Uterus (tissue), 4 donors: Measurements from ENCODE around the gene ACMSD. TPM values are rescaled to one million over a fixed set of nuclear protein-coding genes. Genes with fewer than 3 reads are reported as not detected.

Experiments
- DNase-seq, 2 donors: peaks; one replicate each; pipeline ENCODE4 v3.0.0-alpha.2; 2019 to 2020
- H3K27ac ChIP-seq, 2 donors: fragments of 200-600 bp; sonication (generic); 1 replicate in 1 of 2; 2 replicates in 1 of 2; pipeline ENCODE4 v1.5.1; 2016 to 2018
- H3K27me3 ChIP-seq, 2 donors: fragments of 200-600 bp; sonication (generic); one replicate each; pipeline ENCODE4 v1.5.1; 2018 to 2019; ENCODE audit warnings: control low read depth in 1 of 2
- H3K36me3 ChIP-seq, 2 donors: fragments of 200-600 bp; sonication (generic); one replicate each; pipeline ENCODE4 v1.5.1; 2019; ENCODE audit warnings: control low read depth in 1 of 2
- H3K4me1 ChIP-seq, 2 donors: fragments of 200-600 bp; sonication (generic); one replicate each; pipeline ENCODE4 v1.5.1; 2018 to 2019; ENCODE audit warnings: control low read depth in 1 of 2
- H3K4me3 ChIP-seq, 2 donors: fragments of 200-600 bp; sonication (generic); 1 replicate in 1 of 2; 2 replicates in 1 of 2; pipeline ENCODE4 v1.5.1; 2018 to 2019; ENCODE audit warnings: mild to moderate bottlenecking in 1 of 2
- H3K9me3 ChIP-seq, 2 donors: fragments of 200-600 bp; sonication (generic); one replicate each; pipeline ENCODE4 v1.5.1; 2019; ENCODE audit warnings: control low read depth in 1 of 2
- CTCF ChIP-seq, 4 experiments: fragments of 200-600 bp in 2 of 4; fragments of 450-650 bp in 2 of 4; sonication (generic) in 2 of 4; IDR thresholded peaks; one replicate each; pipeline ENCODE4 v1.5.1; 2016 to 2019; ENCODE audit warnings: antibody characterized with exemption in 4 of 4, mild to moderate bottlenecking in 2 of 4, moderate library complexity in 1 of 4
- POLR2A ChIP-seq, 2 donors: fragments of 450-650 bp; IDR thresholded peaks; one replicate each; pipeline ENCODE4 v1.6.1; 2016; ENCODE audit warnings: antibody characterized with exemption in 2 of 2, mild to moderate bottlenecking in 1 of 2, moderate library complexity in 1 of 2
- intact Hi-C: fragments of 100-400 bp; cut with DNase I; formaldehyde crosslinking; loops from one replicate; pipeline ENCODE4 v1.15.1; 2023; ENCODE audit warnings: low total_unique reads
- total RNA-seq, 4 donors: library from RNA; depleted of rRNA in 3 of 4; stranded (reverse); fragments of >200 nt in 3 of 4; gene quantifications; one replicate each; pipeline versions ENCODE4 v1.1.0 to v1.2.4, GENCODE V29; 2014 to 2023
- donor health status: DM: yes; HTN: yes; CAD: no.

Gene ACMSD
- total RNA-seq, 4 donors from 2014 or later = not detected

- TF ChIP-seq POLR2A (IDR thresholded peaks at IDR 0.05) (no peak), CTCF (IDR thresholded peaks at IDR 0.05) (no peak)
- no peak overlapping the region for H3K4me3 ChIP-seq
- no peaks in the 10 kb centered on the region for H3K4me1 ChIP-seq
- intact Hi-C loops = no loop called here
- no peak overlapping the region for H3K27ac ChIP-seq
- no peaks in the 10 kb centered on the region for H3K36me3 ChIP-seq
- no peaks in the 10 kb centered on the region for H3K9me3 ChIP-seq
- no peak for DNase-seq
- H3K27me3 ChIP-seq = no peaks in the 10 kb centered on the region
These were observed 1.4 kb upstream of the ACMSD start for GRCh38 chr2:134836986-134837385.

GRCh38 chr2:134839649-134840048, 1.2 kb downstream of the ACMSD start:
- no peaks in the 10 kb centered on the region for H3K27me3 ChIP-seq

GRCh38 chr2:134842930-134843490, 4.6 kb downstream of the ACMSD start:
- Histone ChIP-seq H3K36me3 (no peaks in the 10 kb centered on the region), H3K27me3 (no peaks in the 10 kb centered on the region), H3K27ac (no peak overlapping the region), H3K4me1 (no peaks in the 10 kb centered on the region), H3K9me3 (no peaks in the 10 kb centered on the region), H3K4me3 (no peak overlapping the region)
- no peak for TF ChIP-seq CTCF (IDR thresholded peaks at IDR 0.05)
- TF ChIP-seq POLR2A (IDR thresholded peaks at IDR 0.05) = no peak
- DNase-seq = no peak
- intact Hi-C loops = no loop called here

More at GRCh38 chr2:134839649-134840048, 1.2 kb downstream of the ACMSD start:
- no peak overlapping the region for H3K27ac ChIP-seq
- H3K9me3 ChIP-seq = no peaks in the 10 kb centered on the region
- H3K36me3 ChIP-seq = no peaks in the 10 kb centered on the region
- no peak for TF ChIP-seq CTCF (IDR thresholded peaks at IDR 0.05)
- TF ChIP-seq POLR2A (IDR thresholded peaks at IDR 0.05) = no peak
- H3K4me3 ChIP-seq = no peak overlapping the region
- intact Hi-C loops = no loop called here
- H3K4me1 ChIP-seq = no peaks in the 10 kb centered on the region
- DNase-seq = no peak

GRCh38 chr2:134843968-134844367, 5.6 kb downstream of the ACMSD start:
- no peaks in the 10 kb centered on the region for H3K4me1 ChIP-seq
- no peaks in the 10 kb centered on the region for H3K27me3 ChIP-seq
- TF ChIP-seq POLR2A (IDR thresholded peaks at IDR 0.05) = no peak
- TF ChIP-seq CTCF (IDR thresholded peaks at IDR 0.05) = no peak
- H3K36me3 ChIP-seq = no peaks in the 10 kb centered on the region
- no peak overlapping the region for H3K27ac ChIP-seq
- H3K4me3 ChIP-seq = no peak overlapping the region
- no peaks in the 10 kb centered on the region for H3K9me3 ChIP-seq
- intact Hi-C loops = no loop called here
- DNase-seq = no peak

- TF ChIP-seq CTCF (IDR thresholded peaks at IDR 0.05) (no peak), POLR2A (IDR thresholded peaks at IDR 0.05) (no peak)
- intact Hi-C loops = no loop called here
- Histone ChIP-seq H3K4me1 (no peaks in the 10 kb centered on the region), H3K4me3 (no peak overlapping the region), H3K27ac (no peak overlapping the region), H3K9me3 (no peaks in the 10 kb centered on the region), H3K36me3 (no peaks in the 10 kb centered on the region), H3K27me3 (no peaks in the 10 kb centered on the region)
- DNase-seq = no peak
These were observed 6.6 kb downstream of the ACMSD start for GRCh38 chr2:134845028-134845427.
